Measurements from ENCODE around the gene SRPRB. TPM values are rescaled to one million over a fixed set of nuclear protein-coding genes. Genes with fewer than 3 reads are reported as not detected.

The SRPRB gene
- total RNA-seq, 1 experiment from 2014 or later: 61.0 TPM

DNA sequence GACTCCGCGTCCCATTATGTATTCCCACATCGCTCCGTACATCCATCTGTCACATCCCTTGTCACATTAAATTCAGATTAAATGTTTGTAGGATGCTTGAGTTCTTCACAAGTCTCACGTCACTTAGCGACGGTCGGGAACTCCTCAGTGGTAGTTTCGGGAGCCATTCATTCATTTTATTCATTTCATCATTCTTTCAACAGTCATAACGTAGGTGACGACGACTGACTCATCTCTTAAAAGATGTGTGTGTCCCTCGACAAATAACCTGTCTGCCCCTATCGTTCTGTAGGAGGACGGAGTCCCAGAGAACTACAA, 272 bp upstream of the SRPRB start:
- H3K27ac ChIP-seq (ENCODE audit: low read depth, low read length): no peak overlapping the region

DNA sequence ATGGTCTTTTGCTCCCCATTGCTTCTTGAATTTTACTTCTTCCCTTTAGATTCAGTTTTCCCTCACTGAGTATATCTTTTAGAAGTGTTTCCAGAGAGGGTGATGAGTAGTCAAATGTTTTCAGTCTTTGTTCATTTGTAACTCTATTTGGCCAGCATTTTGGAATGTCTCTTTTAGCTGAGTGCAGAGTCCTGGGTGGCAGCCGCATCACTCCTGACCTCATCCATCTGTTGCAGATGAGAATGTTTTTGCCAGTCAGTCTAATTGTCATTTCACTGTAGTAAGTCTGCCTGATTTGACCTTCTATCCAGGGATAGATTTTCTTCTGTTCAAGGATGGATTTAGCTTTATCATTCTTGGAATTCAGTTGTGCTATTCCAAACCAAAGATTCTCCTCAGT, 7.3 kb downstream of the SRPRB start:
- CTCF ChIA-PET: no interaction called here

More for the DNA sequence above, 272 bp upstream of the SRPRB start:
- Histone ChIP-seq H4K20me1 (ENCODE audit: insufficient read depth) (no peaks in the 10 kb centered on the region), H3K4me1 (ENCODE audit: control insufficient read depth in 1 of 2, insufficient read depth in 2 of 2, low read length in 2 of 2) (peaks cover 3 to 11% of the 10 kb centered on the region in 2 experiments), H3K4me2 (ENCODE audit: low read length) (peak overlapping the region; percentile 77), H3K9ac (ENCODE audit: low read length) (no peak overlapping the region), H3K9me3 (ENCODE audit: control insufficient read depth in 1 of 2, insufficient read depth in 1 of 2, low read depth in 1 of 2, low read length in 2 of 2) (no peaks in the 10 kb centered on the region), H3K79me2 (ENCODE audit: insufficient read depth, low read length) (peaks cover 31% of the 10 kb centered on the region), H3K36me3 (ENCODE audit: control insufficient read depth in 1 of 2, insufficient read depth in 2 of 2, low read length in 2 of 2) (peaks cover 8 to 12% of the 10 kb centered on the region in 2 experiments; a peak in 3 of 4 replicates), H3K9me2 (ENCODE audit: insufficient read depth) (no peaks in the 10 kb centered on the region), H3K4me3 (replicated peaks in 1 of 2; ENCODE audit: low read depth in 1 of 2, low read length in 2 of 2) (peak overlapping the region; percentile 87 to 89), H3K27me3 (ENCODE audit: insufficient read depth, low read length) (no peaks in the 10 kb centered on the region), H2AFZ (ENCODE audit: low read depth, low read length, poor library complexity, severe bottlenecking) (peak overlapping the region; percentile 99)
- ChIA-PET RAD21 (ENCODE audit: low non-redundant PET in 1 of 2, low total read pairs in 2 of 2, uncharacterized antibody in 2 of 2, unreplicated experiment in 2 of 2) (no interaction called here), CTCF (no interaction called here), POLR2A (no interaction called here)
- TF ChIP-seq POLR2AphosphoS5 (IDR thresholded peaks at IDR 0.05; ENCODE audit: low read depth, low read length) (no peak), CBX3 (IDR thresholded peaks at IDR 0.05; ENCODE audit: low read depth) (0 out of 2 replicates have a peak, but pooled peaks have one; percentile 36), JUND (IDR thresholded peaks at IDR 0.05) (0 out of 2 replicates have a peak, but pooled peaks have one; percentile 8)
- intact Hi-C loops (cut with micrococcal nuclease): loop anchor here (5.0 to 10.0 kb wide), 3 partner anchors 143 to 417 kb away; partner anchors contain the start of gene TOPBP1
- ATAC-seq (no peak; the same call in 1 of the 2 replicates), DNase-seq (ENCODE audit: low read depth, low spot score) (no peak)
- BruUV-seq (replicated peaks): no TSS peak

More for the DNA sequence above, 7.3 kb downstream of the SRPRB start:
- POLR2A ChIA-PET: no interaction called here
- Histone ChIP-seq H2AFZ (ENCODE audit: low read depth, low read length, poor library complexity, severe bottlenecking) (no peak overlapping the region), H3K4me1 (ENCODE audit: control insufficient read depth in 1 of 2, insufficient read depth in 2 of 2, low read length in 2 of 2) (no peaks in the 10 kb centered on the region), H3K36me3 (ENCODE audit: control insufficient read depth in 1 of 2, insufficient read depth in 2 of 2, low read length in 2 of 2) (peaks cover 30 to 35% of the 10 kb centered on the region in 2 experiments; a peak in 3 of 4 replicates), H3K4me3 (replicated peaks in 1 of 2; ENCODE audit: low read depth in 1 of 2, low read length in 2 of 2) (no peak overlapping the region), H3K27ac (ENCODE audit: low read depth, low read length) (no peak overlapping the region), H3K4me2 (ENCODE audit: low read length) (no peak overlapping the region), H3K79me2 (ENCODE audit: insufficient read depth, low read length) (peaks cover 13% of the 10 kb centered on the region), H3K9ac (ENCODE audit: low read length) (no peak overlapping the region), H3K9me2 (ENCODE audit: insufficient read depth) (no peaks in the 10 kb centered on the region), H4K20me1 (ENCODE audit: insufficient read depth) (no peaks in the 10 kb centered on the region), H3K27me3 (ENCODE audit: insufficient read depth, low read length) (no peaks in the 10 kb centered on the region), H3K9me3 (ENCODE audit: control insufficient read depth in 1 of 2, insufficient read depth in 1 of 2, low read depth in 1 of 2, low read length in 2 of 2) (no peaks in the 10 kb centered on the region)
- no peak for TF ChIP-seq RAD21 (IDR thresholded peaks at IDR 0.05; ENCODE audit: low read depth)
- TF ChIP-seq, protein P1, sequence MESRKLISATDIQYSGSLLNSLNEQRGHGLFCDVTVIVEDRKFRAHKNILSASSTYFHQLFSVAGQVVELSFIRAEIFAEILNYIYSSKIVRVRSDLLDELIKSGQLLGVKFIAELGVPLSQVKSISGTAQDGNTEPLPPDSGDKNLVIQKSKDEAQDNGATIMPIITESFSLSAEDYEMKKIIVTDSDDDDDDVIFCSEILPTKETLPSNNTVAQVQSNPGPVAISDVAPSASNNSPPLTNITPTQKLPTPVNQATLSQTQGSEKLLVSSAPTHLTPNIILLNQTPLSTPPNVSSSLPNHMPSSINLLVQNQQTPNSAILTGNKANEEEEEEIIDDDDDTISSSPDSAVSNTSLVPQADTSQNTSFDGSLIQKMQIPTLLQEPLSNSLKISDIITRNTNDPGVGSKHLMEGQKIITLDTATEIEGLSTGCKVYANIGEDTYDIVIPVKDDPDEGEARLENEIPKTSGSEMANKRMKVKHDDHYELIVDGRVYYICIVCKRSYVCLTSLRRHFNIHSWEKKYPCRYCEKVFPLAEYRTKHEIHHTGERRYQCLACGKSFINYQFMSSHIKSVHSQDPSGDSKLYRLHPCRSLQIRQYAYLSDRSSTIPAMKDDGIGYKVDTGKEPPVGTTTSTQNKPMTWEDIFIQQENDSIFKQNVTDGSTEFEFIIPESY (IDR thresholded peaks at IDR 0.05; ENCODE audit: extremely low read depth, insufficient replicate concordance, low read length): no peak
- no peak for TF ChIP-seq JUND (IDR thresholded peaks at IDR 0.05)
- TF ChIP-seq POLR2AphosphoS5 (IDR thresholded peaks at IDR 0.05; ENCODE audit: low read depth, low read length): no peak
- TF ChIP-seq, protein P2, sequence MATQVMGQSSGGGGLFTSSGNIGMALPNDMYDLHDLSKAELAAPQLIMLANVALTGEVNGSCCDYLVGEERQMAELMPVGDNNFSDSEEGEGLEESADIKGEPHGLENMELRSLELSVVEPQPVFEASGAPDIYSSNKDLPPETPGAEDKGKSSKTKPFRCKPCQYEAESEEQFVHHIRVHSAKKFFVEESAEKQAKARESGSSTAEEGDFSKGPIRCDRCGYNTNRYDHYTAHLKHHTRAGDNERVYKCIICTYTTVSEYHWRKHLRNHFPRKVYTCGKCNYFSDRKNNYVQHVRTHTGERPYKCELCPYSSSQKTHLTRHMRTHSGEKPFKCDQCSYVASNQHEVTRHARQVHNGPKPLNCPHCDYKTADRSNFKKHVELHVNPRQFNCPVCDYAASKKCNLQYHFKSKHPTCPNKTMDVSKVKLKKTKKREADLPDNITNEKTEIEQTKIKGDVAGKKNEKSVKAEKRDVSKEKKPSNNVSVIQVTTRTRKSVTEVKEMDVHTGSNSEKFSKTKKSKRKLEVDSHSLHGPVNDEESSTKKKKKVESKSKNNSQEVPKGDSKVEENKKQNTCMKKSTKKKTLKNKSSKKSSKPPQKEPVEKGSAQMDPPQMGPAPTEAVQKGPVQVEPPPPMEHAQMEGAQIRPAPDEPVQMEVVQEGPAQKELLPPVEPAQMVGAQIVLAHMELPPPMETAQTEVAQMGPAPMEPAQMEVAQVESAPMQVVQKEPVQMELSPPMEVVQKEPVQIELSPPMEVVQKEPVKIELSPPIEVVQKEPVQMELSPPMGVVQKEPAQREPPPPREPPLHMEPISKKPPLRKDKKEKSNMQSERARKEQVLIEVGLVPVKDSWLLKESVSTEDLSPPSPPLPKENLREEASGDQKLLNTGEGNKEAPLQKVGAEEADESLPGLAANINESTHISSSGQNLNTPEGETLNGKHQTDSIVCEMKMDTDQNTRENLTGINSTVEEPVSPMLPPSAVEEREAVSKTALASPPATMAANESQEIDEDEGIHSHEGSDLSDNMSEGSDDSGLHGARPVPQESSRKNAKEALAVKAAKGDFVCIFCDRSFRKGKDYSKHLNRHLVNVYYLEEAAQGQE (IDR thresholded peaks at IDR 0.05; ENCODE audit: low read depth): no peak
- TF ChIP-seq, protein P3, sequence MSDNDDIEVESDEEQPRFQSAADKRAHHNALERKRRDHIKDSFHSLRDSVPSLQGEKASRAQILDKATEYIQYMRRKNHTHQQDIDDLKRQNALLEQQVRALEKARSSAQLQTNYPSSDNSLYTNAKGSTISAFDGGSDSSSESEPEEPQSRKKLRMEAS (IDR thresholded peaks at IDR 0.05): no peak
- no peak for TF ChIP-seq EZH2phosphoT487 (IDR thresholded peaks at IDR 0.05; ENCODE audit: borderline replicate concordance)
- DNase-seq (ENCODE audit: low read depth, low spot score): no peak
- intact Hi-C loops (cut with micrococcal nuclease): loop anchor here (10.0 kb wide), 1 partner anchor 662 kb away; no protein-coding TSS in a partner anchor
- BruUV-seq (replicated peaks): no TSS peak
- ATAC-seq: no peak
- RAD21 ChIA-PET (ENCODE audit: low non-redundant PET in 1 of 2, low total read pairs in 2 of 2, uncharacterized antibody in 2 of 2, unreplicated experiment in 2 of 2): no interaction called here
